Keratinocyte (primary cell): ENCODE results near the gene PDRG1.

Experiments used
- EZH2 ChIP-seq: IDR thresholded peaks from one replicate; pipeline ENCODE4 v1.6.1; 2012; ENCODE audit warnings: inconsistent platforms, mild to moderate bottlenecking, low read length, moderate library complexity
- TF ChIP-seq, protein P1 (sequence below), 3 experiments: IDR thresholded peaks in 1 of 3; conservative IDR thresholded peaks in 1 of 3; optimal IDR thresholded peaks in 1 of 3; 2 replicates in 2 of 3; 3 replicates in 1 of 3; pipeline versions ENCODE3 to v1.5.1; 2011; ENCODE audit warnings: low read length in 3 of 3, mild to moderate bottlenecking in 3 of 3, moderate library complexity in 2 of 3, control low read depth in 1 of 3, inconsistent platforms in 1 of 3; ENCODE audit not compliant: insufficient read depth in 2 of 3; ENCODE audit errors: extremely low read depth in 1 of 3

DNA sequence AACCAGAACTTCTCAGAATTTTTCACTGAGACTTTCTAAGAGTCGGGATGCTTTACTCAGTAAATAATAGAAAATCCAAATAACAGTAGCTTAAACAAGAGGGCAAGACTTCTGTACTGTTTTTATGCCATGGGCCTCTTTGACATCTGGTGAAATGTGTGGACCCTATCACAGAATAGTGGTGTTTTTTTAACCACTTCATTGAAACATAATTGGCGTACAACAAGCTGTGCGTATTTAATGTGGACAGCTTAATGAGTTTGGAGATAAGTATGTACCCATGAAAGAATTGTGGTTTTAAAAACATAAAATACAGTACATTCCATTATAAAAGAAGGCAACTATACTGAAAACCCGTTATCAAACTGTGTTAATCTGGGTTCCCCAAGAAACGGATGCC is 37.7 kb downstream of the PDRG1 start:
- TF ChIP-seq, protein P1, sequence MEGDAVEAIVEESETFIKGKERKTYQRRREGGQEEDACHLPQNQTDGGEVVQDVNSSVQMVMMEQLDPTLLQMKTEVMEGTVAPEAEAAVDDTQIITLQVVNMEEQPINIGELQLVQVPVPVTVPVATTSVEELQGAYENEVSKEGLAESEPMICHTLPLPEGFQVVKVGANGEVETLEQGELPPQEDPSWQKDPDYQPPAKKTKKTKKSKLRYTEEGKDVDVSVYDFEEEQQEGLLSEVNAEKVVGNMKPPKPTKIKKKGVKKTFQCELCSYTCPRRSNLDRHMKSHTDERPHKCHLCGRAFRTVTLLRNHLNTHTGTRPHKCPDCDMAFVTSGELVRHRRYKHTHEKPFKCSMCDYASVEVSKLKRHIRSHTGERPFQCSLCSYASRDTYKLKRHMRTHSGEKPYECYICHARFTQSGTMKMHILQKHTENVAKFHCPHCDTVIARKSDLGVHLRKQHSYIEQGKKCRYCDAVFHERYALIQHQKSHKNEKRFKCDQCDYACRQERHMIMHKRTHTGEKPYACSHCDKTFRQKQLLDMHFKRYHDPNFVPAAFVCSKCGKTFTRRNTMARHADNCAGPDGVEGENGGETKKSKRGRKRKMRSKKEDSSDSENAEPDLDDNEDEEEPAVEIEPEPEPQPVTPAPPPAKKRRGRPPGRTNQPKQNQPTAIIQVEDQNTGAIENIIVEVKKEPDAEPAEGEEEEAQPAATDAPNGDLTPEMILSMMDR (optimal IDR thresholded peaks at IDR 0.05 in 1 of 3, IDR thresholded peaks at IDR 0.05 in 1 of 3, conservative IDR thresholded peaks at IDR 0.05 in 1 of 3; ENCODE audit: extremely low read depth in 1 of 3, insufficient read depth in 2 of 3, low read length in 3 of 3): no peak
- no peak for TF ChIP-seq EZH2
